ENCODE data around the gene FGFR4.

Gene FGFR4

GRCh38 chr5:177132136-177133095 is 45.7 kb downstream of the FGFR4 start:
- no peak for FAIRE-seq

- FAIRE-seq = no peak
These were observed 46.6 kb downstream of the FGFR4 start, which contains the start of gene NSD1 for GRCh38 chr5:177133096-177133852. Gene NSD1, plus strand, starts transcription at chr5:177133773. Its CDS starts 1,331 bp downstream, at chr5:177135104.

GRCh38 chr5:177133853-177134696 is 47.4 kb downstream of the FGFR4 start:
- FAIRE-seq = no peak

- FAIRE-seq = no peak
These were observed 48.0 kb downstream of the FGFR4 start for GRCh38 chr5:177134697-177135225.

GRCh38 chr5:177140312-177140711 is 53.6 kb downstream of the FGFR4 start:
- FAIRE-seq = no peak

GRCh38 chr5:177141496-177141895 is 54.8 kb downstream of the FGFR4 start:
- no peak for FAIRE-seq

- FAIRE-seq = no peak
These were observed 55.4 kb downstream of the FGFR4 start for GRCh38 chr5:177142098-177142611.

- no peak for FAIRE-seq
These were observed 56.1 kb downstream of the FGFR4 start for GRCh38 chr5:177142778-177143177.

- no peak for FAIRE-seq
These were observed 60.4 kb downstream of the FGFR4 start for GRCh38 chr5:177146891-177147638.
